ENCODE data around the gene FBXO44. TPM values are rescaled to one million over a fixed set of nuclear protein-coding genes. Genes with fewer than 3 reads are reported as not detected.

Gene FBXO44
- total RNA-seq, 1 donor from 2014 or later, result 24.8 TPM

- H3K4me3 Mint-ChIP-seq, result no peak overlapping the region
- DNase-seq (ENCODE audit: extremely low spot score, unreplicated experiment), result peak; percentile 85
- no peaks in the 10 kb centered on the region for H3K36me3 Mint-ChIP-seq
- H3K27me3 Mint-ChIP-seq, result peaks cover 39% of the 10 kb centered on the region
- TF ChIP-seq, protein P1, sequence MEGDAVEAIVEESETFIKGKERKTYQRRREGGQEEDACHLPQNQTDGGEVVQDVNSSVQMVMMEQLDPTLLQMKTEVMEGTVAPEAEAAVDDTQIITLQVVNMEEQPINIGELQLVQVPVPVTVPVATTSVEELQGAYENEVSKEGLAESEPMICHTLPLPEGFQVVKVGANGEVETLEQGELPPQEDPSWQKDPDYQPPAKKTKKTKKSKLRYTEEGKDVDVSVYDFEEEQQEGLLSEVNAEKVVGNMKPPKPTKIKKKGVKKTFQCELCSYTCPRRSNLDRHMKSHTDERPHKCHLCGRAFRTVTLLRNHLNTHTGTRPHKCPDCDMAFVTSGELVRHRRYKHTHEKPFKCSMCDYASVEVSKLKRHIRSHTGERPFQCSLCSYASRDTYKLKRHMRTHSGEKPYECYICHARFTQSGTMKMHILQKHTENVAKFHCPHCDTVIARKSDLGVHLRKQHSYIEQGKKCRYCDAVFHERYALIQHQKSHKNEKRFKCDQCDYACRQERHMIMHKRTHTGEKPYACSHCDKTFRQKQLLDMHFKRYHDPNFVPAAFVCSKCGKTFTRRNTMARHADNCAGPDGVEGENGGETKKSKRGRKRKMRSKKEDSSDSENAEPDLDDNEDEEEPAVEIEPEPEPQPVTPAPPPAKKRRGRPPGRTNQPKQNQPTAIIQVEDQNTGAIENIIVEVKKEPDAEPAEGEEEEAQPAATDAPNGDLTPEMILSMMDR (conservative IDR thresholded peaks at IDR 0.05), result peak; percentile 92
- no peaks in the 10 kb centered on the region for H3K4me1 Mint-ChIP-seq (ENCODE audit: unreplicated experiment)
- no peak overlapping the region for H3K27ac Mint-ChIP-seq
- no peaks in the 10 kb centered on the region for H3K9me3 Mint-ChIP-seq
Measured at GRCh38 chr1:11645670-11646265, 8.9 kb upstream of the FBXO44 start.

DNA sequence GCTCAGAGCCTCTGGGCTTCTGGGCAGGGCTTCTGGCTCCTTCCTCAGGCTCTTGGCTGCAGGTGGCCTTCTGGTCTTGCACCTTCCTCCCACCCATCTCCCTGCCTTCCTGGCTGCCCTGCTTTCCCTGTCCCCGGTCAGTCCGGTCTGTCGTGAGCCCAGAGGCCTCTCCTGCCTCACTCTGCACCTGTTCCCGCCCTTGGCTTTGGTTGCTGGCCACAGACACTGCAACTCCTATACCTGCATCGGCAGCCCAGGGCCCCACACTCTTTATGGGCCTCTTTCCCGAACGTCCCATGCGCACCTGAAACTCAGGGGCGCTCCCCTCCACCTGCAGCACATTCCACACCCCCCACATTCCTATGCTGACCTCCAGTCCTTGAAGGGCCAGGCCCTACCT lies 8.4 kb upstream of the FBXO44 start:
- DNase-seq (ENCODE audit: extremely low spot score, unreplicated experiment), result no peak
- Mint-ChIP-seq H3K4me3 (no peak overlapping the region), H3K9me3 (no peaks in the 10 kb centered on the region), H3K4me1 (ENCODE audit: unreplicated experiment) (no peaks in the 10 kb centered on the region), H3K27me3 (peaks cover 45% of the 10 kb centered on the region), H3K36me3 (no peaks in the 10 kb centered on the region), H3K27ac (no peak overlapping the region)
- TF ChIP-seq, protein P1 (conservative IDR thresholded peaks at IDR 0.05), result no peak

GRCh38 chr1:11647333-11647732 lies 7.3 kb upstream of the FBXO44 start:
- H3K27ac Mint-ChIP-seq, result no peak overlapping the region
- TF ChIP-seq, protein P1 (conservative IDR thresholded peaks at IDR 0.05), result no peak
- H3K36me3 Mint-ChIP-seq, result no peaks in the 10 kb centered on the region
- no peaks in the 10 kb centered on the region for H3K4me1 Mint-ChIP-seq (ENCODE audit: unreplicated experiment)
- H3K9me3 Mint-ChIP-seq, result no peaks in the 10 kb centered on the region
- no peak for DNase-seq (ENCODE audit: extremely low spot score, unreplicated experiment)
- no peak overlapping the region for H3K4me3 Mint-ChIP-seq
- peaks cover 45% of the 10 kb centered on the region for H3K27me3 Mint-ChIP-seq

DNA sequence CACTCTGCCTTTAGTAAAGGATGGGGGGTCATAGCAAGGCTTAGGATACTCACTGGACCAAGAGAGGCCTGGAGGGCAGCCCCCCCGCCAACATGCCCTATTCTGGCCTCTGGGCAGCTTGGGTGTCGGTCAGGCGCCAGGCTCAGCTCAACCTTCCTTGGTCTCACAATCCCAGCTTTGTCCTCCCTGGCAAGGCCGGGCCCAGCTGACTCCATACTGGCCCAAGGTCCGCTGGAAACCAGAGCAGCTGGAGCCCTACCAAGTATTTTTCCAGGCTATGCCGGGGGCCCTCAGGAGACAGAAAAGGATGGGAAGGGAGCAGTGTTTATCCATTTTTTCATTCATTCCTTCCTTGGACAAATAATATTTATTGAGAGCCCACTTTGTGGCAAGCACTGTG lies 6.6 kb upstream of the FBXO44 start:
- no peaks in the 10 kb centered on the region for H3K9me3 Mint-ChIP-seq
- no peak for DNase-seq (ENCODE audit: extremely low spot score, unreplicated experiment)
- no peak overlapping the region for H3K27ac Mint-ChIP-seq
- no peak overlapping the region for H3K4me3 Mint-ChIP-seq
- H3K4me1 Mint-ChIP-seq (ENCODE audit: unreplicated experiment), result no peaks in the 10 kb centered on the region
- H3K27me3 Mint-ChIP-seq, result peaks cover 48% of the 10 kb centered on the region
- TF ChIP-seq, protein P1 (conservative IDR thresholded peaks at IDR 0.05), result no peak
- no peaks in the 10 kb centered on the region for H3K36me3 Mint-ChIP-seq

DNA sequence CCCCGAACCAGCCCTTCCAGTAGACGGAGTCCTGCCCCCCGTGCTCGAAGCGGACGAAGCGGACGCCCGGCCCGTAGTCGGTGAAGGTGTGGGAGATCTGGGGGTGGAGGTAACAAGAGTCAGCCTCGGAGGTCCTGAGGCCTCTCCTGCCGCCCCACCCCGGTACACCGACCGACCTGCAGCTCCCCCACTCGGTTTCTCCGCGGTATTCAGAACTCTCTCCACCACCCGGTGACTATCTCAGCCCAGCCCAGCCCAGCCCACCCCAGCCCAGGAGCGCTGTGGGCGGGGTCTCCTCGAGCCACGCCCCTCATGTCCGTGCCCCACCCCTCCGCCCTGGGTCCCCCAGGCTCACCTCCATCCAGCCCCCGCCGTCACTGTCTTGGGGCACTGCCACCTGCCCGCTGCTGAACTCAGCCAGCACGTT lies 5.9 kb upstream of the FBXO44 start:
- Mint-ChIP-seq H3K4me1 (ENCODE audit: unreplicated experiment) (no peaks in the 10 kb centered on the region), H3K4me3 (no peak overlapping the region), H3K36me3 (no peaks in the 10 kb centered on the region), H3K27ac (no peak overlapping the region), H3K9me3 (no peaks in the 10 kb centered on the region), H3K27me3 (peaks cover 46% of the 10 kb centered on the region)
- TF ChIP-seq, protein P1 (conservative IDR thresholded peaks at IDR 0.05), result no peak
- no peak for DNase-seq (ENCODE audit: extremely low spot score, unreplicated experiment)

DNA sequence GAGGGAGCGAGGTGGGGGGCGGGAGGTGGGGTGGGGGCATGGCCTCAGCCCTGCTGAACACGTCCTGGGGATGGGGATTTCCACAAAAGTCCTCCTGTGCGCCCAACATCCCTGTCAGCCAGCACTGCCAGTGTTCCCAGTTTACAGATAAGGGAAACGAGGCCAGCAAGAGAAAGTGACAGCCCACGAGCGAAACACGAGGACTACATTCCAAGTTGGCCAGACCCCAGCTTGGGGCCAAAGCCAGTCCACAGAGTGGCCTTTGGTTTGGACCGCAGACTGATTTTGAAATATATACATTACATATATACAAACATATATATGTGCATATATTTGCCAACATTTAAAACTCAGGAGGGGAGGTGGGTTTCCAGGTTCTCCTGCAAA lies 5.4 kb upstream of the FBXO44 start:
- H3K36me3 Mint-ChIP-seq, result no peaks in the 10 kb centered on the region
- no peak for DNase-seq (ENCODE audit: extremely low spot score, unreplicated experiment)
- peaks cover 45% of the 10 kb centered on the region for H3K27me3 Mint-ChIP-seq
- no peak overlapping the region for H3K4me3 Mint-ChIP-seq
- H3K4me1 Mint-ChIP-seq (ENCODE audit: unreplicated experiment), result no peaks in the 10 kb centered on the region
- no peaks in the 10 kb centered on the region for H3K9me3 Mint-ChIP-seq
- H3K27ac Mint-ChIP-seq, result no peak overlapping the region
- TF ChIP-seq, protein P1 (conservative IDR thresholded peaks at IDR 0.05), result no peak

Data from type B pancreatic cell (in vitro differentiated cells).